LNCAP (cell line): ENCODE measurements around the gene ISLR2.

Experiments used
- CTCF ChIP-seq: fragments of 450-650 bp; IDR thresholded peaks from 2 replicates; pipeline ENCODE4 v1.5.1; 2017; ENCODE audit warnings: mild to moderate bottlenecking

The ISLR2 gene

DNA sequence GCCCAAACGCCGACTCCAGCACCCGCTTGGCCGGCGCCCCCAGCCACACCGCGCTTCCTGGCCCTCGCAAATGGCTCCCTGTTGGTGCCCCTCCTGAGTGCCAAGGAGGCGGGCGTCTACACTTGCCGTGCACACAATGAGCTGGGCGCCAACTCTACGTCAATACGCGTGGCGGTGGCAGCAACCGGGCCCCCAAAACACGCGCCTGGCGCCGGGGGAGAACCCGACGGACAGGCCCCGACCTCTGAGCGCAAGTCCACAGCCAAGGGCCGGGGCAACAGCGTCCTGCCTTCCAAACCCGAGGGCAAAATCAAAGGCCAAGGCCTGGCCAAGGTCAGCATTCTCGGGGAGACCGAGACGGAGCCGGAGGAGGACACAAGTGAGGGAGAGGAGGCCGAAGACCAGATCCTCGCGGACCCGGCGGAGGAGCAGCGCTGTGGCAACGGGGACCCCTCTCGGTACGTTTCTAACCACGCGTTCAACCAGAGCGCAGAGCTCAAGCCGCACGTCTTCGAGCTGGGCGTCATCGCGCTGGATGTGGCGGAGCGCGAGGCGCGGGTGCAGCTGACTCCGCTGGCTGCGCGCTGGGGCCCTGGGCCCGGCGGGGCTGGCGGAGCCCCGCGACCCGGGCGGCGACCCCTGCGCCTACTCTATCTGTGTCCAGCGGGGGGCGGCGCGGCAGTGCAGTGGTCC lies 3.5 kb downstream of the ISLR2 start:
- TF ChIP-seq CTCF = no peak

- TF ChIP-seq CTCF = peak; percentile 27; the same call in 1 of the 2 replicates
Measured at GRCh38 chr15:74134387-74135027, 4.1 kb downstream of the ISLR2 start.

DNA sequence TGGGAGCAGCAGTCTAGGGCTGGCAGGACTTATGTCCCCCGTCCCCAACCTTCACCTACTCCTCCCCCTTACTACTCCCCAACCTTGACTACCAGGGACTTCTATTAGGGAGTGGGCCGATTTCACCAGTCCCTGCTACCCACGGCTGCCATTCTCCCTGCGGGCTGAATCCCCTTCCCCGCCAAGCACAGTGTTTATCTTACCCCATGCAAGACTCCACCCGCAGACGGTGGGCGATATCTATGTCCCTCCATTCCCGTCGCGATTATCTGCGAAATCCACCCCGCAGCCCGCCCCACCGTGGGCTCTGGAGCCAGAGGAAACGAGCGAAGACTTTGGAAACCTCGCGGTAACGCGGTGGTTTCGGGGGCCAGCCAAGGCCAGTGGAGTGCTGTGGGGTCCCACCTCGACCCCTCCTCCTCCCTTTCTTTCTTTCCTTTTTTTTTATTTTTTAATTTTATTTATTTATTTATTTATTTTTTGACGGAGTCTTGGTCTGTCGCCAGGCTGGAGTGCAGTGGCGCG lies 4.7 kb downstream of the ISLR2 start:
- TF ChIP-seq CTCF = no peak

GRCh38 chr15:74136540-74136813 lies 6.1 kb downstream of the ISLR2 start:
- TF ChIP-seq CTCF = no peak

- TF ChIP-seq CTCF = no peak
Measured at GRCh38 chr15:74136814-74137536, 6.6 kb downstream of the ISLR2 start.

DNA sequence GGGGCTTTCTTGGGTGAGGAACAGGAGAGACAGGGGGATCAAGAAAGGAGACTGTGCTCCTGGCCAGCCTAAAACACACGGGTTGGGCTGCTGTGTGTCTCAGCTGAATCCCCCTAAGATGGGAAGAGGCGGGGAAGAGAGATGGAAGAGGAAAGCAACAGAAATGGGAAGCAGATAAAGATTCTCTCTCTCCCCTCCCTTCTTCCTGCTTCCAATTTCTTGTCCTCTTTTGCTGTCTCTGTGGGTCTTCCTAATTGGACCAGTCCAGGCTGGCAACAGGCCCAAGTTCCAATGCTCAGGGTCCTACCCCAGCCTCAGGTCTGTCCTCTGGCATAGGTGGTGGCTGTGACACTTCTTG lies 7.1 kb downstream of the ISLR2 start:
- no peak for TF ChIP-seq CTCF

- TF ChIP-seq CTCF = no peak
Measured at GRCh38 chr15:74138642-74139041, 8.3 kb downstream of the ISLR2 start.
